ENCODE data around the gene HPN.

The HPN gene

DNA sequence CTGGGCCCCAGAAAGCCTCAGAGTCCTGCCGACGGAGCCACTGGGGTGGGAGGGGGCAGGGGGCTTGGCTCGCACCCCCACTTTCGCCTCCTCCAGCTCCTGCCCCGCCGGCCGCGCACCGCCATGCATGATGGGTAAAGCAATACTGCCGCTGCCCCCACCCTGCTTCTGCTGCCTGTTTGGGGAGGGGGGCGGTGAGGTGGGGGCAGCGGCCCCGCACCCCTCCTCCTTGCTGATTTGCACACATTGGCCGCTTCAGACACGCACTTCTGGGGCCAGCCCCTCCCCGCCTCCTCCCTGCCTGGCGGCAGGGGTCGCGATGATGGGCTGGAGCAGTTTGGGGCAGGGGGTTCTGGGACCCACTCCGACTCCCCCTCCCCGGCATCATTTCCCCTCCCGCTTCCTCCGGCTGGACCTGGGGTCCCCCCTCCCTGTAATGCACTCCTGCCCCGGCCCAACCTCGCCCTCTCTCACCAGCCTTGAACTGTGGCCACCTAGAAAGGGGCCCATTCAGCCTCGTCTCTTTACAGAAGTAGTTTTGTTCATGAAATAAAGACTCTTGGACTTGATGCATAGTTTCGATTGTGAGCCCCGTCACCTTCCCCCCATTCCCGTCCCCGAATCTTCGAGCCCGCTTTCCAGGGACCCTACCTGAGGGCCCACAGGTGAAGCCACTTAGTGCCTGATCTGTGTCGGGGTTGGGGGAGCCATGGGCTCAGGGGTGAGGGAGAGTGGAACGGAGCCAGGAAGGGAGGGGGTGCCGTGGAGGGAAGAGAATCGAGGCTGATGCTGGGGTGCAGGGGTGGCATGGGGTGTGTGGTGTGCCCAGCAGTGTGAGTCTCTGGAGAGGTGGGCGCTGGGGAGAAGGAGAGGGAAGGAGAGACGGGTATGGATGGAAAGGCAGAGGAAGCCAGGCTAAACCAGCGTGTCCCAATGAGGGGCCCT is 1.4 kb upstream of the HPN start:
- Histone ChIP-seq H2AFZ (ENCODE audit: low read length) (no peak overlapping the region), H3K4me1 (ENCODE audit: insufficient read depth, low read length, severe bottlenecking) (peaks cover 5% of the 10 kb centered on the region), H3F3A (ENCODE audit: insufficient read depth, low read length) (no peaks in the 10 kb centered on the region), H3K9me3 (ENCODE audit: low read length) (no peaks in the 10 kb centered on the region), H3K9me2 (ENCODE audit: low read depth, low read length) (no peaks in the 10 kb centered on the region), H3K36me3 (ENCODE audit: insufficient read depth, low read length) (no peaks in the 10 kb centered on the region), H3K9ac (ENCODE audit: low read length) (no peak overlapping the region), H4K20me1 (ENCODE audit: insufficient read depth, low read length) (no peaks in the 10 kb centered on the region), H3K27ac (ENCODE audit: low read depth, low read length, poor library complexity, severe bottlenecking) (no peak overlapping the region), H3K4me2 (ENCODE audit: low read length) (no peak overlapping the region), H3K79me2 (ENCODE audit: insufficient read depth, low read length) (no peaks in the 10 kb centered on the region), H3K27me3 (ENCODE audit: insufficient read depth, low read length) (no peaks in the 10 kb centered on the region; the same call in 1 of the 2 replicates), H3K4me3 (ENCODE audit: low read depth, low read length, poor library complexity, severe bottlenecking) (no peak overlapping the region)
- no peak for TF ChIP-seq EZH2 (IDR thresholded peaks at IDR 0.05; ENCODE audit: borderline replicate concordance, low read length)
- TF ChIP-seq, protein P1, sequence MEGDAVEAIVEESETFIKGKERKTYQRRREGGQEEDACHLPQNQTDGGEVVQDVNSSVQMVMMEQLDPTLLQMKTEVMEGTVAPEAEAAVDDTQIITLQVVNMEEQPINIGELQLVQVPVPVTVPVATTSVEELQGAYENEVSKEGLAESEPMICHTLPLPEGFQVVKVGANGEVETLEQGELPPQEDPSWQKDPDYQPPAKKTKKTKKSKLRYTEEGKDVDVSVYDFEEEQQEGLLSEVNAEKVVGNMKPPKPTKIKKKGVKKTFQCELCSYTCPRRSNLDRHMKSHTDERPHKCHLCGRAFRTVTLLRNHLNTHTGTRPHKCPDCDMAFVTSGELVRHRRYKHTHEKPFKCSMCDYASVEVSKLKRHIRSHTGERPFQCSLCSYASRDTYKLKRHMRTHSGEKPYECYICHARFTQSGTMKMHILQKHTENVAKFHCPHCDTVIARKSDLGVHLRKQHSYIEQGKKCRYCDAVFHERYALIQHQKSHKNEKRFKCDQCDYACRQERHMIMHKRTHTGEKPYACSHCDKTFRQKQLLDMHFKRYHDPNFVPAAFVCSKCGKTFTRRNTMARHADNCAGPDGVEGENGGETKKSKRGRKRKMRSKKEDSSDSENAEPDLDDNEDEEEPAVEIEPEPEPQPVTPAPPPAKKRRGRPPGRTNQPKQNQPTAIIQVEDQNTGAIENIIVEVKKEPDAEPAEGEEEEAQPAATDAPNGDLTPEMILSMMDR (IDR thresholded peaks at IDR 0.05; ENCODE audit: low read length): no peak

DNA sequence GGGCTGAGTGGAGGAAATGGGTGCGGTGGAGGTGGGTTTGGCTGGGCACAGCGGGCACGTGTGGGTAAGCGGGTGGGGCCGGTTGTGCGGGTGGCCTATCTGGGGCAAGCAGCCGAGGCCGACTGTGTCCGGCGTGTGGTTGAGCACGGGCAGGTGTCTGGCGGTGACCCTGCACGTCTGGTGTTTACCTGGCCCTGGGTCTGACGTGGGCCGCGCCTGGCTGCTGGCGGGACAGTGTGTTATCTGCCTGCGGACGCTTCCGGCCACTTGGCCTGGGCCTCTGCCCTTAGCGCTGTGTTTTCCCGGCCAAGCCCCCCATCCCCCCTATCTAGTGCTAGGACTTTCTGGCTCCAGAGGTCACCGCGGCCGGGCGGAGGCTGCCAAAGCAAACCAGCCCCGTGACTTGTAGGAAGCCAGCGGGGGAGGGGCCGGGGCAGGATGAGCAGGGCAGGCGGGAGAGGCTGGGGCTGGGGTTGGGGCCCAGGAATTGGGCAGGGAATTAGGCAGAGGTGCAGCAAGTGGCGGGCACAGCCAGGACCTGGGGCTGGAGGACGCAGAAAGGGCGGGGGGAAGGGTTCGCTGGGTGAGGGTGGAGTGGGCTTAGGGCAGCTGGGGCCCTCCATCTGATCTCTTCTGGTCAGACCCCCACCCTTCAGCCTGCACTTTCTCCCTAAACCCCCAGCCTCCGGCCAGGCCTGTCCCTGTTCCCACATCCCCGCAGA is 534 bp upstream of the HPN start:
- no peak overlapping the region for H3K4me2 ChIP-seq (ENCODE audit: low read length)

DNA sequence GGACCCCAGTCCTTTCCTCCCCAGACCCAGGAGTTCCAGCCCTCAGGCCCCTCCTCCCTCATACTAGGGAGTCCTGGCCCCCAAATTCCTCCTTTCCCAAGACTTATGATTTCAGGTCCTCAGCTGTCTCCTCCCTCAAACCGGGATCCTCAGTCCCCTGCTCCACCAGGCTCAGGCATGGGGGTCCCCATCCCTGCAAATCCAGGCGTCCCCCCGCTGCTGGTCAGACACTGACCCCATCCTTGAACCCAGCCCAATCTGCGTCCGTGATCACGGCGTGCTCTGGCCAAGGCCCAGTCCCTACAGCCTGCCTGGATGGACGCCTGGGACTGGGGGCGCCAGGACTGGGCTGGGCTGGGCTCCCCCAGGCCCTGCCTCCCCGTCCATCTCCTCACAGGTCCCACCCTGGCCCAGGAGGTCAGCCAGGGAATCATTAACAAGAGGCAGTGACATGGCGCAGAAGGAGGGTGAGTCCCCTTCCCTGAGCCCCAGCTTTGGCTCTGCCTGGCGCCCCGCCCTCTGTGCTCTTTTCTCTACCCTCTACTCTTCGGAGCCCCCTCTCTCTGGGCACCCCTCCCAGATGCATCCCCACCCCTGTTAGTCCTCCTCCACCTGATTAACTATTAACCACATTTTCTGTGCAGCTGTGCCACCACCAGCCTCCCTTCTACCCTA is 672 bp downstream of the HPN start:
- Histone ChIP-seq H3K4me3 (ENCODE audit: low read depth, low read length, poor library complexity, severe bottlenecking) (no peak overlapping the region), H3F3A (ENCODE audit: insufficient read depth, low read length) (no peaks in the 10 kb centered on the region), H3K27ac (ENCODE audit: low read depth, low read length, poor library complexity, severe bottlenecking) (no peak overlapping the region), H2AFZ (ENCODE audit: low read length) (no peak overlapping the region), H3K36me3 (ENCODE audit: insufficient read depth, low read length) (no peaks in the 10 kb centered on the region), H3K9me3 (ENCODE audit: low read length) (no peaks in the 10 kb centered on the region), H3K4me1 (ENCODE audit: insufficient read depth, low read length, severe bottlenecking) (peaks cover 5% of the 10 kb centered on the region), H3K4me2 (ENCODE audit: low read length) (no peak overlapping the region), H4K20me1 (ENCODE audit: insufficient read depth, low read length) (no peaks in the 10 kb centered on the region), H3K79me2 (ENCODE audit: insufficient read depth, low read length) (no peaks in the 10 kb centered on the region), H3K9ac (ENCODE audit: low read length) (no peak overlapping the region), H3K9me2 (ENCODE audit: low read depth, low read length) (no peaks in the 10 kb centered on the region), H3K27me3 (ENCODE audit: insufficient read depth, low read length) (no peaks in the 10 kb centered on the region; the same call in 1 of the 2 replicates)
- TF ChIP-seq, protein P1 (IDR thresholded peaks at IDR 0.05; ENCODE audit: low read length): no peak
- TF ChIP-seq EZH2 (IDR thresholded peaks at IDR 0.05; ENCODE audit: borderline replicate concordance, low read length): no peak

More for the DNA sequence above, 534 bp upstream of the HPN start:
- Histone ChIP-seq H3F3A (ENCODE audit: insufficient read depth, low read length) (no peaks in the 10 kb centered on the region), H3K9me2 (ENCODE audit: low read depth, low read length) (no peaks in the 10 kb centered on the region), H3K9ac (ENCODE audit: low read length) (no peak overlapping the region), H3K27ac (ENCODE audit: low read depth, low read length, poor library complexity, severe bottlenecking) (no peak overlapping the region), H3K79me2 (ENCODE audit: insufficient read depth, low read length) (no peaks in the 10 kb centered on the region), H4K20me1 (ENCODE audit: insufficient read depth, low read length) (no peaks in the 10 kb centered on the region), H3K36me3 (ENCODE audit: insufficient read depth, low read length) (no peaks in the 10 kb centered on the region), H3K9me3 (ENCODE audit: low read length) (no peaks in the 10 kb centered on the region), H2AFZ (ENCODE audit: low read length) (no peak overlapping the region), H3K27me3 (ENCODE audit: insufficient read depth, low read length) (no peaks in the 10 kb centered on the region; the same call in 1 of the 2 replicates), H3K4me1 (ENCODE audit: insufficient read depth, low read length, severe bottlenecking) (peaks cover 5% of the 10 kb centered on the region), H3K4me3 (ENCODE audit: low read depth, low read length, poor library complexity, severe bottlenecking) (no peak overlapping the region)
- TF ChIP-seq, protein P1 (IDR thresholded peaks at IDR 0.05; ENCODE audit: low read length): no peak
- no peak for TF ChIP-seq EZH2 (IDR thresholded peaks at IDR 0.05; ENCODE audit: borderline replicate concordance, low read length)
